Thymus (tissue), 11 donors: ENCODE data around the gene BICRA. TPM values are rescaled to one million over a fixed set of nuclear protein-coding genes. Genes with fewer than 3 reads are reported as not detected.
"Not testable (repeated sequence)": the region's sequence is repeated elsewhere in the genome, so short reads cannot be mapped to it uniquely, and the experiment has no call there.

Experiments used
- DNase-seq, 9 donors: peaks; one replicate each; pipeline ENCODE4 v3.0.0-alpha.2; 2013; ENCODE audit warnings: low spot score in 9 of 9, low read depth in 6 of 9, missing footprints in 1 of 9
- H3K27ac ChIP-seq, 2 donors: one replicate each; pipeline ENCODE4 v1.5.1; 2013; ENCODE audit warnings: control low read depth in 1 of 2, low read depth in 1 of 2, low read length in 1 of 2, mild to moderate bottlenecking in 1 of 2, moderate library complexity in 1 of 2
- H3K27me3 ChIP-seq, 2 donors: one replicate each; pipeline ENCODE4 v1.5.1; 2013; ENCODE audit warnings: low read length in 1 of 2; ENCODE audit not compliant: control insufficient read depth in 2 of 2, insufficient read depth in 1 of 2
- H3K36me3 ChIP-seq, 2 donors: one replicate each; pipeline ENCODE4 v1.5.1; 2013; ENCODE audit warnings: low read length in 1 of 2, mild to moderate bottlenecking in 1 of 2, moderate library complexity in 1 of 2; ENCODE audit not compliant: control insufficient read depth in 2 of 2, insufficient read depth in 2 of 2
- H3K4me1 ChIP-seq, 2 donors: one replicate each; pipeline ENCODE4 v1.5.1; 2013; ENCODE audit warnings: low read length in 2 of 2; ENCODE audit not compliant: control insufficient read depth in 2 of 2, insufficient read depth in 2 of 2
- H3K4me3 ChIP-seq, 2 donors: one replicate each; pipeline ENCODE4 v1.5.1; 2013; ENCODE audit warnings: low read length in 2 of 2, control low read depth in 1 of 2, mild to moderate bottlenecking in 1 of 2
- H3K9me3 ChIP-seq, 2 donors: one replicate each; pipeline ENCODE4 v1.5.1; 2013; ENCODE audit warnings: low read length in 1 of 2, mild to moderate bottlenecking in 1 of 2; ENCODE audit not compliant: control insufficient read depth in 2 of 2, insufficient read depth in 1 of 2
- whole genome bisulfite sequencing: extraction: QIAGEN DNeasy Blood & Tissue Kit; methylation state at CpG from one replicate; pipeline ENCODE4 v1.1.7; 2013; 5-methylcytosine and 5-hydroxymethylcytosine counted together
- polyA plus RNA-seq: library from polyadenylated mRNA; stranded (reverse); fragments of 200-250 nt; gene quantifications from one replicate; pipeline ENCODE4 v1.2.3, GENCODE V29; 2013
- total RNA-seq: library from RNA; stranded (reverse); fragments of 120-200 nt; gene quantifications from one replicate; pipeline ENCODE4 v1.2.4, GENCODE V29; 2013
- donor health status: healthy.

The BICRA gene
- total and polyA plus RNA-seq, 2 donors: 1.5 to 8.1 TPM

GRCh38 chr19:47719047-47719859 lies 110.3 kb downstream of the BICRA start:
- Histone ChIP-seq H3K36me3 (no peaks in the 10 kb centered on the region), H3K4me3 (no peak overlapping the region), H3K9me3 (peaks cover 0 to 4% of the 10 kb centered on the region in 2 donors), H3K4me1 (peaks cover 0 to 4% of the 10 kb centered on the region in 2 donors), H3K27ac (peak overlapping the region; percentile 53 to 64), H3K27me3 (peaks cover 0 to 2% of the 10 kb centered on the region in 2 donors)
- no peak for DNase-seq
- WGBS: 89% methylated on average over 26 of the region's 26 CpGs

DNA sequence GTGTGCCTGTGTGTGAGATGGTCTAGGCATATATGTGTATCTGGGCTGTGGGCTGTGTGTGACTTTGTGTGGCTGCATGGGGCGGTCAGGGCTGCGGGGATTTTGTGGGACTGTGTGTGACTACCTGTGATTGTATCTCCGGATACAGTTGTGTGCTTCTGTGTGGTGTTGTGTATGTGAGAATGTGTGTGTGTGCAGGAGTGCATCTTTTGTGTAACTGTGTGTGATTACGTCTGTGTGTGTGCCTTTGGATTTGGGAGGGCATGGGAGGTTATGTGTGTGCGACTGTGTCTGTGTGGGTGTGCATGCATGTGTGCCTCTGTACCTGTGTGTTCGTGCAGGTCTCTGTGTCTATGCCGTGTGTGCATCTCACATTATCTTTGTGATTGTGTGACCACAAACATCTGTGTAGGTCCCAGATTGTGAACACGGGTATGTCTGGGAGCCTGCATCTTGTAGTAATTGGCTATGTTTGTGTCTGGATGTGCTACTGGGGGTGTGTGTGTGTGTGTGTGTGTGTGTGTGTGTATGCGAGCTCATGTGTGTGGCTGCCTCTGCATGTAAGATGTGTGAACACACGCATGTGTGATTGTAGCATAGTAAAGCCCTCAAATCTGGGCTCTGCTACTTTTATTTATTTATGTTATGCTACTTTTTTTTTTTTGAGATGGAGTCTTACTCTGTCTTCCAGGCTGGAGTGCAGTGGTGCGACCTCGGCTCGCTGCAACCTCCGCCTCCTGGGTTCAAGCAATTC lies 111.9 kb downstream of the BICRA start:
- peaks cover 0 to 4% of the 10 kb centered on the region in 2 donors for H3K4me1 ChIP-seq
- no peak overlapping the region for H3K4me3 ChIP-seq
- H3K27me3 ChIP-seq: no peaks in the 10 kb centered on the region
- WGBS: 93% methylated on average over 14 of the region's 14 CpGs
- DNase-seq: no peak
- H3K27ac ChIP-seq: no peak overlapping the region
- no peaks in the 10 kb centered on the region for H3K9me3 ChIP-seq
- no peaks in the 10 kb centered on the region for H3K36me3 ChIP-seq

DNA sequence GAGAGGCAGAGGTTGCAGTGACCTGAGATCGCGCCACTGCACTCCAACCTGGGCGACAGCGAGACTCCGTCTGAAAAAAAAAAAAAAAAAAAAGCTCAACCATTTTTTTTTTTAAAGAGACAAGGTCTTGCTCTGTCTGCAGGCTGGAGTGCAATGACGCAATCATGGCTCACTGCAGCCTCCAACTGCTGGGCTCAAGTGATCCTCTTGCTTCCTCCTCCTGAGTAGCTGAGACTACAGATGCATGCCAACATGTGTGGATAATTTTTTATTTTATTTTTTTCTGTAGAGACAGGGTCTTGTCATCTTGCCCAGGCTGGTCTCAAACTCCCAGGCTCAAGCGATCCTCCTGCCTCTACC lies 114.6 kb downstream of the BICRA start:
- WGBS: 40% methylated on average over 7 of the region's 7 CpGs

DNA sequence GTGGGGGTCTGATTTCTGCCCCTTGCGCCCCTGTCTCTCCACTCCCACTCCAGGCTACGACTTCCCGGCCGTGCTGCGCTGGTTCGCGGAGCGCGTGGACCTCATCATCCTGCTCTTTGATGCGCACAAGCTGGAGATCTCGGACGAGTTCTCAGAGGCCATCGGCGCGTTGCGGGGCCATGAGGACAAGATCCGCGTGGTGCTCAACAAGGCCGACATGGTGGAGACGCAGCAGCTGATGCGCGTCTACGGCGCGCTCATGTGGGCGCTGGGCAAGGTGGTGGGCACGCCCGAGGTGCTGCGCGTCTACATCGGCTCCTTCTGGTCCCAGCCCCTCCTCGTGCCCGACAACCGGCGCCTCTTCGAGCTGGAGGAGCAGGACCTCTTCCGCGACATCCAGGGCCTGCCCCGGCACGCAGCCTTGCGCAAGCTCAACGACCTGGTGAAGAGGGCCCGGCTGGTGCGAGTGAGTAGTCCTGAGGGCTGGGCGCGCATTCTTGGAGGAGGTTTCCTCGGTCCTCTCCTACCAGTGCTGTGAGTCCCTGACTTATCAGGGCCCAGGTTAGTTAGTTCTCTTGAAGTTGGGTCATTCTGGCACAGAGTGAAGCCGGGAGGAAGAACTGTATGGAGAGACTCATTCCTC lies 116.9 kb downstream of the BICRA start:
- Histone ChIP-seq H3K36me3 (no peaks in the 10 kb centered on the region), H3K4me3 (no peak overlapping the region), H3K9me3 (no peaks in the 10 kb centered on the region), H3K27me3 (peaks cover 0 to 21% of the 10 kb centered on the region in 2 donors), H3K27ac (peak overlapping the region in 1 of 2 donors; percentile 54), H3K4me1 (peaks cover 10 to 22% of the 10 kb centered on the region in 2 donors)
- DNase-seq: no peak
- 97% methylated on average over 48 of the region's 48 CpGs for WGBS

More for the DNA sequence above, 114.6 kb downstream of the BICRA start:
- no peaks in the 10 kb centered on the region for H3K9me3 ChIP-seq
- H3K36me3 ChIP-seq: no peaks in the 10 kb centered on the region
- no peaks in the 10 kb centered on the region for H3K27me3 ChIP-seq
- H3K4me1 ChIP-seq: peaks cover 0 to 4% of the 10 kb centered on the region in 2 donors
- no peak overlapping the region for H3K27ac ChIP-seq
- no peak overlapping the region for H3K4me3 ChIP-seq
- DNase-seq: no peak

- peaks cover 0 to 22% of the 10 kb centered on the region in 2 donors for H3K27me3 ChIP-seq
- H3K9me3 ChIP-seq: no peaks in the 10 kb centered on the region
- WGBS: 94% methylated on average over 4 of the region's 4 CpGs
- H3K36me3 ChIP-seq: no peaks in the 10 kb centered on the region
- peaks cover 10 to 22% of the 10 kb centered on the region in 2 donors for H3K4me1 ChIP-seq
- peak overlapping the region in 1 of 2 donors; percentile 52 for H3K27ac ChIP-seq
- DNase-seq: no peak
- no peak overlapping the region for H3K4me3 ChIP-seq
Measured at GRCh38 chr19:47726467-47726866, 117.5 kb downstream of the BICRA start.

DNA sequence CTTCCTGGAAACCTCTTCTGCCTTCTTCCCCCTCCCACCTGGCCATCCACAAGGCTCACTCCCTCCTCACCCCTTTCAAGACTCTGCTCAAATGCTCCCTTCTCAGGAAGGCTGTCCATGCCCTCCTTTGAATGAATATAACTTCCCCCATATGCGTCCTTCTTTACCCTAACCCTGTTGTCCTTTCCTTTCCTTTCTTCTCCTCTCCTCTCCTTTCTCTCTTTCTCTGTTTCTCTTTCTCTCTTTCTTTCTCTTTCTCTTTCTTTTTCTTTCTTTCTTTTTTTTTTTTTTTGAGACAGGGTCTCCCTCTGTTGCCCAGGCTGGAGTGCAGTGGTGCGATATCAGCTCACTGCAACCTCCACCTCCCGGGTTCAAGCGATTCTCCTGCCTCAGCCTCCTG lies 119.4 kb downstream of the BICRA start:
- H3K9me3 ChIP-seq, DNase-seq, H3K27ac ChIP-seq, H3K4me3 ChIP-seq, H3K36me3 ChIP-seq: not testable (repeated sequence)
- 85% methylated on average over 4 of the region's 4 CpGs for WGBS
- Histone ChIP-seq H3K27me3 (peaks cover 0 to 22% of the 10 kb centered on the region in 2 donors), H3K4me1 (peaks cover 10 to 18% of the 10 kb centered on the region in 2 donors)

DNA sequence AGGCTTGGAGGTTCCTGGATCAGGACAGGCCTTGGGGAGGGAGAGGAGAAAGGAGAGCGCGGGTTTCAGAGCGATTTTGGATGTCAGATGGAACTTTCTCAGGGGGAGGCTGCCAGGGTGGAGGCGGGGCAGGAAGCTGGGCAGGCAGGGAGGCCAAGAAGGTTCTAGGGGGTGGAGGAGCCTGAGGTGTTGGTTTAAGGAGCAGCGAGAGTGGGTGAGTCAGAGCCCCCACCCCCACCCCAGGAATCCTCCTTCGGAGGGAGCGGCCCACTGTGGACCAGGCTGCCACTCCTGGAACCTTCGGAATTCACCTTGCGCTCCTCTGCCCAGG lies 120.5 kb downstream of the BICRA start:
- Histone ChIP-seq H3K4me3 (peak overlapping the region; percentile 32 to 42), H3K9me3 (no peaks in the 10 kb centered on the region), H3K27me3 (peaks cover 0 to 22% of the 10 kb centered on the region in 2 donors), H3K27ac (peak overlapping the region; percentile 36 to 43), H3K4me1 (peaks cover 10 to 18% of the 10 kb centered on the region in 2 donors), H3K36me3 (no peaks in the 10 kb centered on the region)
- WGBS: 7% methylated on average over 9 of the region's 9 CpGs
- DNase-seq: no peak

DNA sequence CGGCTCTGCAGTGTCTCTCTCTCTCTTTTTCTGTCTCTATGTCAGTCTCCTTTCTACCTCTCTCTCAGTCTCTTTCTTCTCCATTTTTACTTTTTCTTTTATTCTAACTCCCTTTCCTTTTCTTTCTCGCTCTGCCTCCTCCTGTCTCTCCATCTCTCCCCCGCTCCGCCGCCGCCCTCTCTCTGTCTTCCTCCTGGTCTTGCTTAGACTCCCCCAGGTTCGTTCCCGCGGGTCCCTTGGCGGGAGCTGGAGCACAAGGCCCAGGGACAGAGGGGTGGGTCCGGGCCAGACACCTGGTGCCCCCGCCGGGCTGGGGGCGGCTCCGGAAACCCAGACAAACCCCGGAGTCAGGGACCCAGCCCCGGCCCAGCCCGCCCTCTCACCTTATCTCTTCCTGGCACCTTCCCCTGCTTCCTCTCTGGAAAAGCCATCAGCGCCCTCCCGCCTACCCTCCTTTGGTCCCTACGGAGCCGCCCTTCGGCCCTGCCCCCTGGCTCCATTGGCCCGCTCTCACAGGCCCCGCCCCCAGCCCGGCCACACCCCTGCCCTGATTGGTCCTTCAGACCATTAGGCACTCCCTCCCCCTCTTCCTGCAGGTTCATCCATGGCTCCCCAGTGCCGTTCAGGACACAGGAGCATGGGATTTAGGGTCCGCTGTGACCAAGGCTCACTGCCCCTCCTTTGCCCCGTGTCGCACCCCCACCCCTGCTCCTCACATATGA lies 121.0 kb downstream of the BICRA start:
- DNase-seq: peak in 1 of 9 donors; percentile 46
- 8% methylated on average over 30 of the region's 30 CpGs for WGBS

More for the DNA sequence above, 121.0 kb downstream of the BICRA start:
- Histone ChIP-seq H3K4me1 (peaks cover 10 to 18% of the 10 kb centered on the region in 2 donors), H3K9me3 (no peaks in the 10 kb centered on the region), H3K4me3 (peak overlapping the region; percentile 32 to 42), H3K36me3 (no peaks in the 10 kb centered on the region), H3K27me3 (peaks cover 0 to 22% of the 10 kb centered on the region in 2 donors), H3K27ac (peak overlapping the region; percentile 24 to 69)
